Fibroblast of lung (primary cell): ENCODE measurements around the gene SERPINA10.

Experiments
- CTCF ChIP-seq, 2 donors: IDR thresholded peaks in 1 of 2; conservative IDR thresholded peaks in 1 of 2; 1 replicate in 1 of 2; 2 replicates in 1 of 2; pipeline ENCODE4 v1.5.1; 2011 to 2012; ENCODE audit warnings: low read length in 2 of 2, control low read depth in 1 of 2, inconsistent platforms in 1 of 2, low read depth in 1 of 2, mild to moderate bottlenecking in 1 of 2
- EZH2 ChIP-seq: IDR thresholded peaks from 2 replicates; pipeline ENCODE4 v1.5.1; 2012; ENCODE audit warnings: low read length, control low read depth, mild to moderate bottlenecking; ENCODE audit errors: missing control alignments

- TF ChIP-seq CTCF (conservative IDR thresholded peaks at IDR 0.05 in 1 of 2, IDR thresholded peaks at IDR 0.05 in 1 of 2; ENCODE audit: low read depth in 1 of 2, low read length in 2 of 2) (no peak), EZH2 (no peak)
These were observed 39.1 kb upstream of the SERPINA10 start for GRCh38 chr14:94332063-94332583.
